Mammary epithelial cell (primary cell): ENCODE results near the gene ZNF784.

Experiments used
- CTCF ChIP-seq, 2 donors: IDR thresholded peaks in 1 of 2; conservative IDR thresholded peaks in 1 of 2; 2 replicates each; pipeline ENCODE4 v1.5.1; 2011 to 2012; ENCODE audit warnings: inconsistent platforms in 2 of 2, low read length in 2 of 2, mild to moderate bottlenecking in 2 of 2, control low read depth in 1 of 2, low read depth in 1 of 2; ENCODE audit not compliant: insufficient read depth in 1 of 2; ENCODE audit errors: extremely low read depth in 1 of 2
- EZH2 ChIP-seq: IDR thresholded peaks from 2 replicates; pipeline ENCODE4 v1.6.1; 2012; ENCODE audit warnings: low read length, inconsistent platforms, borderline replicate concordance

DNA sequence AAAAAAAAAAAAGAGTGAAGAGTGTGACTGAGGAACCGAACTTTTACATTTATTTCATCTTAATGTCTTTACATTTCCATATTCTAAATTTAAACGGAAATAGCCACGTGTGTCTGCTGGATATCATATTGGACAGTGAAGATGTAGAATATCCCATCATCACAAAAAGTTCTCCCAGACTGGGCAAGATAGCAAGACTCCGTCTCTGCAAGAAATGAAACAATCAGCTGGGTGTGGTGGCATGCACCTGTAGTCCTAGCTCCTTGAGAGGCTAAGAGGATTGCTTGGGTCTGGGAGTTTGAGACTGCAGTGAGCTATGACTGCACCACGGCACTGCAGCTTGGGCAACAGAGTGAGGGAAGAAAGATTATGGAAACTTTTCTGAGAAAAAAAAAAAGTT, 47.6 kb downstream of the ZNF784 start:
- TF ChIP-seq EZH2 (no peak), CTCF (conservative IDR thresholded peaks at IDR 0.05 in 1 of 2, IDR thresholded peaks at IDR 0.05 in 1 of 2; ENCODE audit: extremely low read depth in 1 of 2, insufficient read depth in 1 of 2, low read depth in 1 of 2, low read length in 2 of 2) (no peak)
